HEK293T (cell line): ENCODE measurements around the gene TTC12.

Experiments used
- ELF4 ChIP-seq: fragments of 450-650 bp; IDR thresholded peaks from 2 replicates; pipeline ENCODE4 v1.6.1; 2017; ENCODE audit warnings: antibody characterized with exemption
- FOXA1 ChIP-seq: fragments of 450-650 bp; IDR thresholded peaks from 2 replicates; pipeline ENCODE4 v1.6.1; 2016; ENCODE audit warnings: mild to moderate bottlenecking

- TF ChIP-seq FOXA1 (no peak), ELF4 (no peak)
Measured at GRCh38 chr11:113334183-113334582, 19.8 kb downstream of the TTC12 start.
